GM12874 (cell line): ENCODE data around the gene SKAP1.
A peak's percentile ranks its signal among the peaks of the same experiment; 100 is the strongest.

Experiments
- CTCF ChIP-seq: IDR thresholded peaks from 2 replicates; pipeline ENCODE4 v1.5.1; 2011; ENCODE audit warnings: low read depth, mild to moderate bottlenecking, control low read depth, low read length, moderate library complexity; ENCODE audit not compliant: insufficient read depth

The SKAP1 gene

GRCh38 chr17:48234922-48235321, 195.1 kb downstream of the SKAP1 start:
- TF ChIP-seq CTCF, result no peak

- TF ChIP-seq CTCF, result no peak
Observed at GRCh38 chr17:48231995-48232959, 197.7 kb downstream of the SKAP1 start.

- no peak for TF ChIP-seq CTCF
Observed at GRCh38 chr17:48229936-48230335, 200.1 kb downstream of the SKAP1 start.

GRCh38 chr17:48228720-48229119, 201.3 kb downstream of the SKAP1 start:
- TF ChIP-seq CTCF, result peak; percentile 38

GRCh38 chr17:48225725-48226567, 204.1 kb downstream of the SKAP1 start:
- no peak for TF ChIP-seq CTCF

- TF ChIP-seq CTCF, result no peak
Observed at GRCh38 chr17:48223945-48224344, 206.1 kb downstream of the SKAP1 start.

GRCh38 chr17:48219617-48220016, 210.4 kb downstream of the SKAP1 start:
- TF ChIP-seq CTCF, result no peak
